Neural crest cell (in vitro differentiated cells): ENCODE measurements around the gene MR1. TPM values are rescaled to one million over a fixed set of nuclear protein-coding genes. Genes with fewer than 3 reads are reported as not detected.

ENCODE experiments used
- DNase-seq: peaks from one replicate; pipeline ENCODE4 v3.0.0; 2021; ENCODE audit warnings: low read depth, mixed read lengths, low spot score
- H3K27ac Mint-ChIP-seq: one replicate; pipeline ENCODE4 v1.8.0; 2021; ENCODE audit warnings: mild to moderate bottlenecking, mixed read lengths; ENCODE audit not compliant: unreplicated experiment
- H3K27me3 Mint-ChIP-seq: 2 replicates; pipeline ENCODE4 v1.8.0; 2021; ENCODE audit warnings: low read depth, mild to moderate bottlenecking, mixed read lengths
- H3K36me3 Mint-ChIP-seq: 2 replicates; pipeline ENCODE4 v1.8.0; 2021; ENCODE audit warnings: low read depth, mild to moderate bottlenecking, mixed read lengths
- H3K4me1 Mint-ChIP-seq: 2 replicates; pipeline ENCODE4 v1.8.0; 2021; ENCODE audit warnings: mixed read lengths
- H3K4me3 Mint-ChIP-seq: one replicate; pipeline ENCODE4 v1.8.0; 2021; ENCODE audit warnings: mild to moderate bottlenecking, mixed read lengths
- H3K9me3 Mint-ChIP-seq: 2 replicates; pipeline ENCODE4 v1.8.0; 2021; ENCODE audit warnings: mixed read lengths
- CTCF ChIP-seq: fragments of 200-600 bp; sonication (generic); conservative IDR thresholded peaks from 2 replicates; pipeline ENCODE4 v1.5.0; 2021; ENCODE audit warnings: antibody characterized with exemption, mild to moderate bottlenecking
- total RNA-seq: library from RNA; stranded (reverse); gene quantifications from 2 replicates; pipeline ENCODE4 v1.2.1, GENCODE V29; 2021

Gene MR1
- total RNA-seq, 1 donor from 2014 or later: 0.21 TPM

- Mint-ChIP-seq H3K27ac (no peak overlapping the region), H3K4me3 (no peak overlapping the region), H3K27me3 (no peaks in the 10 kb centered on the region), H3K36me3 (no peaks in the 10 kb centered on the region), H3K9me3 (no peaks in the 10 kb centered on the region), H3K4me1 (peaks cover 23% of the 10 kb centered on the region)
- DNase-seq: no peak
- TF ChIP-seq CTCF: no peak
Observed at GRCh38 chr1:181014477-181015250, 19.1 kb upstream of the MR1 start.

GRCh38 chr1:181015251-181015615 is 18.6 kb upstream of the MR1 start:
- H3K27ac Mint-ChIP-seq: no peak overlapping the region
- DNase-seq: no peak
- no peaks in the 10 kb centered on the region for H3K27me3 Mint-ChIP-seq
- peaks cover 24% of the 10 kb centered on the region for H3K4me1 Mint-ChIP-seq
- no peak overlapping the region for H3K4me3 Mint-ChIP-seq
- H3K9me3 Mint-ChIP-seq: no peaks in the 10 kb centered on the region
- H3K36me3 Mint-ChIP-seq: no peaks in the 10 kb centered on the region
- no peak for TF ChIP-seq CTCF

GRCh38 chr1:181016563-181016962 is 17.2 kb upstream of the MR1 start:
- DNase-seq: no peak
- H3K4me1 Mint-ChIP-seq: peaks cover 37% of the 10 kb centered on the region
- no peaks in the 10 kb centered on the region for H3K36me3 Mint-ChIP-seq
- H3K4me3 Mint-ChIP-seq: no peak overlapping the region
- TF ChIP-seq CTCF: no peak
- H3K27me3 Mint-ChIP-seq: no peaks in the 10 kb centered on the region
- no peaks in the 10 kb centered on the region for H3K9me3 Mint-ChIP-seq
- no peak overlapping the region for H3K27ac Mint-ChIP-seq

GRCh38 chr1:181018901-181019681 is 14.7 kb upstream of the MR1 start:
- H3K9me3 Mint-ChIP-seq: no peaks in the 10 kb centered on the region
- peak overlapping the region; percentile 71 for H3K4me3 Mint-ChIP-seq
- no peak overlapping the region for H3K27ac Mint-ChIP-seq
- no peak for DNase-seq
- H3K27me3 Mint-ChIP-seq: no peaks in the 10 kb centered on the region
- peaks cover 38% of the 10 kb centered on the region for H3K4me1 Mint-ChIP-seq
- H3K36me3 Mint-ChIP-seq: no peaks in the 10 kb centered on the region
- TF ChIP-seq CTCF: no peak

GRCh38 chr1:181021159-181021558 is 12.6 kb upstream of the MR1 start:
- Mint-ChIP-seq H3K27ac (no peak overlapping the region), H3K36me3 (no peaks in the 10 kb centered on the region)
- DNase-seq: no peak

More at GRCh38 chr1:181021159-181021558, 12.6 kb upstream of the MR1 start:
- peak overlapping the region; percentile 97 for H3K4me3 Mint-ChIP-seq
- H3K4me1 Mint-ChIP-seq: peaks cover 46% of the 10 kb centered on the region
- no peaks in the 10 kb centered on the region for H3K9me3 Mint-ChIP-seq
- TF ChIP-seq CTCF: no peak
- H3K27me3 Mint-ChIP-seq: peaks cover 8% of the 10 kb centered on the region
